Mesenchymal stem cell (in vitro differentiated cells and primary cell): ENCODE measurements around the gene RRBP1.

Experiments
- DNase-seq: peaks from one replicate; pipeline ENCODE4 v3.0.0-alpha.2; 2013
- H2AFZ ChIP-seq: one replicate; pipeline ENCODE4 v1.6.1; 2013; ENCODE audit warnings: low read depth, mild to moderate bottlenecking, control low read depth, inconsistent platforms, low read length, moderate library complexity
- H2AK5ac ChIP-seq: 2 replicates; pipeline ENCODE4 v1.6.1; 2013; ENCODE audit warnings: low read length, moderate library complexity, mild to moderate bottlenecking, inconsistent platforms; ENCODE audit not compliant: severe bottlenecking
- H2BK120ac ChIP-seq: one replicate; pipeline ENCODE4 v1.6.1; 2013; ENCODE audit warnings: low read depth, mild to moderate bottlenecking, inconsistent platforms, low read length, moderate library complexity
- H2BK12ac ChIP-seq, 2 experiments: one replicate each; pipeline ENCODE4 v1.6.1; 2013; ENCODE audit warnings: inconsistent platforms in 2 of 2, low read length in 2 of 2, mild to moderate bottlenecking in 2 of 2, moderate library complexity in 2 of 2, control low read depth in 1 of 2
- H2BK15ac ChIP-seq: one replicate; pipeline ENCODE4 v1.6.1; 2013; ENCODE audit warnings: mild to moderate bottlenecking, low read depth, inconsistent platforms; ENCODE audit not compliant: poor library complexity, severe bottlenecking
- H2BK5ac ChIP-seq: 2 replicates; pipeline ENCODE4 v1.6.1; 2013; ENCODE audit warnings: low read depth, mild to moderate bottlenecking, low read length, control low read depth, inconsistent platforms; ENCODE audit not compliant: poor library complexity, severe bottlenecking
- H3K14ac ChIP-seq, 2 experiments: one replicate each; pipeline ENCODE4 v1.6.1; 2013; ENCODE audit warnings: inconsistent platforms in 2 of 2, low read length in 2 of 2, control low read depth in 1 of 2, mild to moderate bottlenecking in 1 of 2, moderate library complexity in 1 of 2
- H3K18ac ChIP-seq, 2 experiments: one replicate each; pipeline ENCODE4 v1.6.1; 2013; ENCODE audit warnings: inconsistent platforms in 2 of 2, low read length in 2 of 2, control low read depth in 1 of 2, low read depth in 1 of 2, mild to moderate bottlenecking in 1 of 2
- H3K23ac ChIP-seq, 2 experiments: one replicate each; pipeline ENCODE4 v1.6.1; 2013; ENCODE audit warnings: inconsistent platforms in 2 of 2, low read length in 2 of 2, mild to moderate bottlenecking in 2 of 2, moderate library complexity in 2 of 2, control low read depth in 1 of 2
- H3K27ac ChIP-seq: 2 replicates; pipeline ENCODE4 v1.5.1; 2013; ENCODE audit warnings: mild to moderate bottlenecking, moderate library complexity, low read length, control low read depth, inconsistent platforms; ENCODE audit not compliant: poor library complexity, severe bottlenecking
- H3K27me3 ChIP-seq, 2 experiments: 2 replicates each; pipeline versions ENCODE4 v1.6.1 to v1.7.0; 2013; ENCODE audit warnings: low read length in 2 of 2, mild to moderate bottlenecking in 2 of 2, moderate library complexity in 2 of 2, control low read depth in 1 of 2, inconsistent platforms in 1 of 2; ENCODE audit not compliant: control insufficient read depth in 1 of 2, insufficient read depth in 1 of 2
- H3K36me3 ChIP-seq, 2 experiments: 2 replicates each; pipeline versions ENCODE4 v1.6.1 to v1.7.0; 2013; ENCODE audit warnings: low read length in 2 of 2, control low read depth in 1 of 2, inconsistent platforms in 1 of 2, low read depth in 1 of 2, mild to moderate bottlenecking in 1 of 2; ENCODE audit not compliant: insufficient read depth in 2 of 2, control insufficient read depth in 1 of 2
- H3K4ac ChIP-seq, 2 experiments: one replicate each; pipeline ENCODE4 v1.6.1; 2013; ENCODE audit warnings: inconsistent platforms in 2 of 2, low read length in 2 of 2, mild to moderate bottlenecking in 2 of 2, moderate library complexity in 2 of 2, control low read depth in 1 of 2, low read depth in 1 of 2
- H3K4me1 ChIP-seq: 2 replicates; pipeline ENCODE4 v1.6.1; 2013; ENCODE audit warnings: low read depth, low read length, control low read depth; ENCODE audit not compliant: control insufficient read depth, insufficient read depth
- H3K4me2 ChIP-seq: 2 replicates; pipeline ENCODE4 v1.6.1; 2013; ENCODE audit warnings: low read length, mild to moderate bottlenecking, inconsistent platforms; ENCODE audit not compliant: poor library complexity, severe bottlenecking
- H3K4me3 ChIP-seq, 2 experiments: 2 replicates each; pipeline versions ENCODE4 v1.5.1 to v1.7.0; 2013; ENCODE audit warnings: low read length in 2 of 2, mild to moderate bottlenecking in 2 of 2, control low read depth in 1 of 2, low read depth in 1 of 2; ENCODE audit not compliant: insufficient read depth in 1 of 2
- H3K79me1 ChIP-seq: replicated peaks from 2 replicates; pipeline ENCODE4 v1.6.1; 2013; ENCODE audit warnings: mild to moderate bottlenecking, control low read depth, low read length, inconsistent platforms; ENCODE audit not compliant: poor library complexity, severe bottlenecking
- H3K9ac ChIP-seq: 2 replicates; pipeline ENCODE4 v1.7.0; 2013; ENCODE audit warnings: mild to moderate bottlenecking, low read length, moderate library complexity
- H3K9me3 ChIP-seq: 2 replicates; pipeline ENCODE4 v1.7.0; 2013; ENCODE audit warnings: mild to moderate bottlenecking, low read length; ENCODE audit not compliant: control insufficient read depth
- H4K8ac ChIP-seq: one replicate; pipeline ENCODE4 v1.6.1; 2013; ENCODE audit warnings: inconsistent platforms, mild to moderate bottlenecking, low read length, moderate library complexity
- H4K91ac ChIP-seq: one replicate; pipeline ENCODE4 v1.6.1; 2013; ENCODE audit warnings: mild to moderate bottlenecking, low read length, inconsistent platforms
- WGBS: methylation state at CpG from one replicate; pipeline ENCODE4 v1.1.7; 2013; ENCODE audit warnings: mixed read lengths; 5-methylcytosine and 5-hydroxymethylcytosine counted together

Gene RRBP1

DNA sequence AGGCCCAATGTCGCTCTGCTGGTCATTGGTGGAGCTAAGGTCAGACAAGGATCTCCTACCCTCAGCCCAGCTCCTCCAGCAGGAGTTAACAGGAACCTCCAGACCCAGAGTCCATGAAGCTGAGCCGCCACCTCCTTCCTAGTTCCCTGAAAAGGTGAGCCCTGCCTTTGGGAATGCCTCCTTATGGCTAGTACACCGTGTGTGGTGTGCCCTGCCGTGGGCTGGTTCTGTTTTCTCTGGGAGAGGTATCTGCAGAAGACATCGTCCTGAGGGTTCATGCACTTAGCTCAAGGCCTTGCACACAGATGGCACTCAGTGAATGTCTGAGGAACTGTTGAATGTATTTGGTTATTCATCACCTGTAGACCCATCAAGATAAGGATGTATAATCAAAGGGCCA lies 33.0 kb upstream of the RRBP1 start:
- no peak overlapping the region for H2AFZ ChIP-seq
- H4K91ac ChIP-seq, result no peak overlapping the region
- H3K27ac ChIP-seq, result no peak overlapping the region
- H3K79me1 ChIP-seq, result no peaks in the 10 kb centered on the region
- peaks cover 0 to 7% of the 10 kb centered on the region in 2 experiments for H3K27me3 ChIP-seq
- H3K23ac ChIP-seq, result no peak overlapping the region
- H2BK12ac ChIP-seq, result peak overlapping the region in 1 of 2 experiments; percentile 0
- H3K36me3 ChIP-seq, result no peaks in the 10 kb centered on the region
- H3K18ac ChIP-seq, result no peak overlapping the region
- H3K9me3 ChIP-seq, result no peaks in the 10 kb centered on the region
- no peak overlapping the region for H3K14ac ChIP-seq
- H3K4ac ChIP-seq, result no peak overlapping the region
- H2BK15ac ChIP-seq, result no peak overlapping the region
- H3K4me1 ChIP-seq, result peaks cover 6% of the 10 kb centered on the region
- 90% methylated on average over 5 of the region's 5 CpGs for WGBS
- H3K9ac ChIP-seq, result no peak overlapping the region
- H3K4me3 ChIP-seq, result no peak overlapping the region
- no peak overlapping the region for H3K4me2 ChIP-seq
- no peak overlapping the region for H2BK120ac ChIP-seq
- DNase-seq, result no peak
- no peak overlapping the region for H2BK5ac ChIP-seq
- no peak overlapping the region for H4K8ac ChIP-seq
- no peak overlapping the region for H2AK5ac ChIP-seq

DNA sequence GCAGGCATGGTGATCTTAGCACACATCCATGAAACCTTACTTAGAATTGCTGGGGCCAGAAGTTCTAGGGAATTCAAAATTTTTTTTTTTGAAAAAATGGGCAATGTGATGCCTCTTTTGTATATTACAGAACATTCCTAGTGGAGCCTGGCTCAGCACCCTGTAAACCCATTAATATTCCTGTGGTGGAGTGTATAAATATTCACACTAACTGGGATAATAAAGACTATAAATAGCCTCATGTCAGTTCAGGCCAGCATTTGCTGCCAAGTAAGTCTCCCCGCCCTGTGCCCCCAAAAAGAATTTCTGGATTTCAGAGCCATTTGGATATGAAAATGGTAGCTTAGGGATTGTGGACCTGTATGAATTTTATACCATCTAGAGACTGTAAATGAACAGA lies 32.6 kb upstream of the RRBP1 start:
- Histone ChIP-seq H3K14ac (no peak overlapping the region), H3K36me3 (no peaks in the 10 kb centered on the region), H2BK120ac (no peak overlapping the region), H2AK5ac (no peak overlapping the region), H3K79me1 (no peaks in the 10 kb centered on the region), H4K91ac (no peak overlapping the region), H2BK15ac (no peak overlapping the region), H2AFZ (no peak overlapping the region), H3K9ac (no peak overlapping the region), H3K4me3 (no peak overlapping the region), H4K8ac (no peak overlapping the region), H2BK12ac (no peak overlapping the region), H3K9me3 (no peaks in the 10 kb centered on the region), H3K4me1 (peaks cover 6% of the 10 kb centered on the region), H3K23ac (no peak overlapping the region), H2BK5ac (no peak overlapping the region), H3K4ac (no peak overlapping the region), H3K4me2 (no peak overlapping the region), H3K27me3 (peaks cover 0 to 11% of the 10 kb centered on the region in 2 experiments), H3K27ac (no peak overlapping the region), H3K18ac (no peak overlapping the region)
- 96% methylated on average over 1 of the region's 1 CpG for WGBS
- DNase-seq, result no peak

DNA sequence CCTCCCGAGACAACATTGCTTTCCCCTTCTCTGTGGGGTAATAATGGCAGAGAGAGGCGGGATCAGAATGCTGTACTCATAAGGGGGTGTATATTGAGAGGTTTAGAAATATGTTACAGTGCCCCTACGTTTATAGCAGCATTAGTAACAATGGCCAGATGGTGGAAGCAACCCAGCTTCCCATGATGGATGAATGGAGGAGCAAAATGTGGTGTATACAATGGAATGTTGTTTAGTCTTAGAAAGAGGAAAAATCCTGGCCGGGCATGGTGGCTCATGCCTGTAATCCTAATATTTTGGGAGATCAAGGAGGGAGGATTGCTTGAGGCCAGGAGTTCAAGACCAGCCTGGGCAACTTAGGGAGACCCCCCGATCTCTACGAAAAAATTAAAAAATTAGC lies 30.7 kb upstream of the RRBP1 start:
- no peak overlapping the region for H3K4me2 ChIP-seq
- peaks cover 0 to 13% of the 10 kb centered on the region in 2 experiments for H3K27me3 ChIP-seq
- H3K18ac ChIP-seq, result no peak overlapping the region
- H2BK15ac ChIP-seq, result no peak overlapping the region
- no peak overlapping the region for H3K14ac ChIP-seq
- no peak overlapping the region for H2AK5ac ChIP-seq
- H3K9me3 ChIP-seq, result no peaks in the 10 kb centered on the region
- no peak overlapping the region for H3K9ac ChIP-seq
- no peak overlapping the region for H3K4me3 ChIP-seq
- peak; percentile 44 for DNase-seq
- H4K8ac ChIP-seq, result no peak overlapping the region
- no peak overlapping the region for H4K91ac ChIP-seq
- no peaks in the 10 kb centered on the region for H3K79me1 ChIP-seq
- H2BK5ac ChIP-seq, result no peak overlapping the region
- no peak overlapping the region for H3K23ac ChIP-seq
- H2BK120ac ChIP-seq, result no peak overlapping the region
- H2AFZ ChIP-seq, result no peak overlapping the region
- 77% methylated on average over 5 of the region's 6 CpGs for WGBS
- peaks cover 6% of the 10 kb centered on the region for H3K4me1 ChIP-seq
- no peak overlapping the region for H3K4ac ChIP-seq
- no peaks in the 10 kb centered on the region for H3K36me3 ChIP-seq
- no peak overlapping the region for H3K27ac ChIP-seq
- H2BK12ac ChIP-seq, result no peak overlapping the region

DNA sequence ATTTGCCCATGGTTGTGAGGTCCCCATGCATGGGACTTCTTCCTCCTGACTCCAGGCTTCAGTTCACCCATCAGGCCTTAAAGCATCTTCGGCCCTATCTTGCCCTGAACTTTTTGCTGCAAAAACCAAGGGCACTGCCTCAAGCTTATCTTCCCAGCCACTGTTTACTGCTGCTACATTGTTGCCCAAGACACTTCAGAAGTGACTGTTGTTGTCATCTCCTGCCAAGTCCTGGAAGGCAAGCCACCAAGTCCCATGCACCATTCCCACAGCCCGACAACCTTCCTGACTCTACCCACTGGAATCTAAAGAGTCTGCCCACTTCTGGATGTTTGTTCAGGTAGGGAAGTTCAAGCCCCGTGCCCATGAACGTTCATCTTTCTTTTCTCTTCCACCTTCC lies 30.2 kb upstream of the RRBP1 start:
- Histone ChIP-seq H2AK5ac (no peak overlapping the region), H3K14ac (no peak overlapping the region), H3K4me1 (peaks cover 6% of the 10 kb centered on the region), H3K9me3 (no peaks in the 10 kb centered on the region), H3K79me1 (no peaks in the 10 kb centered on the region), H3K4me2 (no peak overlapping the region), H2BK5ac (no peak overlapping the region), H2BK120ac (no peak overlapping the region), H4K91ac (no peak overlapping the region), H3K9ac (no peak overlapping the region), H3K4me3 (no peak overlapping the region), H3K18ac (no peak overlapping the region), H3K23ac (no peak overlapping the region), H3K27me3 (peaks cover 0 to 13% of the 10 kb centered on the region in 2 experiments), H3K4ac (no peak overlapping the region), H3K27ac (no peak overlapping the region), H3K36me3 (no peaks in the 10 kb centered on the region), H4K8ac (no peak overlapping the region), H2AFZ (no peak overlapping the region), H2BK12ac (peak overlapping the region in 1 of 2 experiments; percentile 35), H2BK15ac (no peak overlapping the region)
- WGBS, result 98% methylated on average over 3 of the region's 4 CpGs
- no peak for DNase-seq
